ENCODE results near the gene ZEB2. TPM values are rescaled to one million over a fixed set of nuclear protein-coding genes. Genes with fewer than 3 reads are reported as not detected.

The ZEB2 gene
- total RNA-seq, 1 donor from 2014 or later = 111 TPM

DNA sequence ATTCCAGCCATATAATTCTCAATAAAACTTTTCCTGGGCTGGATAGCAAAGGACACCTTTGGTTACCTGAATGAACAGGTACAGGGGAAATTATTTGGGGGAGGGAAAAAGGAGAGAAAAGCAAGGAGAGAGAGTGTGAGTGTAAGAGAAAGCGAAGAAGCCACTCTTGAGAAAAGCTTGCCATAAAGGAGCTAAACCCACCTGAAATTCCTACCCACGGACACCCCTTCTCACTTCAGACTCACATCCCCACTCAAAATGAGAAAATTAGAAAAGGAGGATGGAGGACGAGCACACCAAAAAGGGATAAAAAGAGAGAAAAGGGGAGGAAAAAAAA is 354 bp downstream of the ZEB2 start:
- no peak for TF ChIP-seq CTCF (IDR thresholded peaks at IDR 0.05; ENCODE audit: unreplicated experiment)
- Mint-ChIP-seq H3K4me3 (no peak overlapping the region), H3K27me3 (ENCODE audit: low read depth) (no peaks in the 10 kb centered on the region), H3K27ac (no peak overlapping the region), H3K4me1 (peaks cover 43% of the 10 kb centered on the region), H3K9me3 (no peaks in the 10 kb centered on the region), H3K36me3 (peaks cover 2% of the 10 kb centered on the region)
- no peak for DNase-seq (ENCODE audit: low spot score in 2 of 2, unreplicated experiment in 2 of 2)

DNA sequence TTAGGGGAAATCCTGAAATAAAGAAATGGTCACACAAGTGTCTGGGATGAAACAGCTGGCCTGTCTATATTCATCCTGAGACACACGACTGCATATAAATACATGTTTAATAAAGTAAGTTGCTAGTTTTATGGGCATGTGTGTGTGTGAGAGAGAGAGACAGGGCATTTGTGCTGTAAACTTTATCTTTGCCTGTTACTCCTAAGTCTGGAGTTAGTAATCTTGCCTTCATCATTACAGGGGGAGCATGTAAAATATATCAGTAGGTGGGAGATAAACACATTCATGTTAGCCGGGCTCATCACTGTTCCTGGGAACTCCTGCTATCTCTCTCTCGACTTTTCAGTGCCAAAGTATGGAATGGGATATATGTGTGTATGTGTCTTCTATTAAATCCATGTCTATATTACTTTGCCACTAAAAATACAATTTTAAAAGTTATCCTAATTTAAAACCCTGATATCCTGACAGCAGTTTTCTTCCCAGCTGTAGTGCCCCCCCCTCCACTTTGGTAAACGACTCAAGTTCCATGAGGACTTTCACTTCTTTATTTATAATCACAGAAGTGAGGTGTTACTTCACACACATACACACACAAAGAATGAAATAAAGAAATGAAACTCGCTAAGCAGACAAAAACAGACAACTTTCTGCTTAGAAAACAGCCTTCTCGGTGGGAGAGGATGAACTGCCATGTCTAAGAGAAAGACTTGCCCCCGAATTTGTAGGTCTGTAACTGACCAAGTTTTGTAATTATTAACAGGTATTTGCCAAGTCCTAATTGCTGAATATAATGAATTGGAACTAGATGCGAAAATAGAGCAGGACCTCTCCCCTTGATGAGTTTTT is 947 bp downstream of the ZEB2 start:
- H3K36me3 Mint-ChIP-seq = peaks cover 2% of the 10 kb centered on the region
- no peaks in the 10 kb centered on the region for H3K27me3 Mint-ChIP-seq (ENCODE audit: low read depth)
- H3K4me1 Mint-ChIP-seq = peaks cover 48% of the 10 kb centered on the region
- no peak overlapping the region for H3K27ac Mint-ChIP-seq
- DNase-seq (ENCODE audit: low spot score in 2 of 2, unreplicated experiment in 2 of 2) = no peak
- H3K9me3 Mint-ChIP-seq = no peaks in the 10 kb centered on the region
- no peak overlapping the region for H3K4me3 Mint-ChIP-seq
- no peak for TF ChIP-seq CTCF (IDR thresholded peaks at IDR 0.05; ENCODE audit: unreplicated experiment)

GRCh38 chr2:144517866-144518747 is 1.8 kb downstream of the ZEB2 start:
- TF ChIP-seq CTCF (IDR thresholded peaks at IDR 0.05; ENCODE audit: unreplicated experiment) = no peak
- H3K9me3 Mint-ChIP-seq = no peaks in the 10 kb centered on the region
- H3K27ac Mint-ChIP-seq = no peak overlapping the region
- DNase-seq (ENCODE audit: low spot score in 2 of 2, unreplicated experiment in 2 of 2) = no peak
- H3K4me1 Mint-ChIP-seq = peaks cover 49% of the 10 kb centered on the region
- peaks cover 2% of the 10 kb centered on the region for H3K36me3 Mint-ChIP-seq
- H3K27me3 Mint-ChIP-seq (ENCODE audit: low read depth) = no peaks in the 10 kb centered on the region
- H3K4me3 Mint-ChIP-seq = no peak overlapping the region

DNA sequence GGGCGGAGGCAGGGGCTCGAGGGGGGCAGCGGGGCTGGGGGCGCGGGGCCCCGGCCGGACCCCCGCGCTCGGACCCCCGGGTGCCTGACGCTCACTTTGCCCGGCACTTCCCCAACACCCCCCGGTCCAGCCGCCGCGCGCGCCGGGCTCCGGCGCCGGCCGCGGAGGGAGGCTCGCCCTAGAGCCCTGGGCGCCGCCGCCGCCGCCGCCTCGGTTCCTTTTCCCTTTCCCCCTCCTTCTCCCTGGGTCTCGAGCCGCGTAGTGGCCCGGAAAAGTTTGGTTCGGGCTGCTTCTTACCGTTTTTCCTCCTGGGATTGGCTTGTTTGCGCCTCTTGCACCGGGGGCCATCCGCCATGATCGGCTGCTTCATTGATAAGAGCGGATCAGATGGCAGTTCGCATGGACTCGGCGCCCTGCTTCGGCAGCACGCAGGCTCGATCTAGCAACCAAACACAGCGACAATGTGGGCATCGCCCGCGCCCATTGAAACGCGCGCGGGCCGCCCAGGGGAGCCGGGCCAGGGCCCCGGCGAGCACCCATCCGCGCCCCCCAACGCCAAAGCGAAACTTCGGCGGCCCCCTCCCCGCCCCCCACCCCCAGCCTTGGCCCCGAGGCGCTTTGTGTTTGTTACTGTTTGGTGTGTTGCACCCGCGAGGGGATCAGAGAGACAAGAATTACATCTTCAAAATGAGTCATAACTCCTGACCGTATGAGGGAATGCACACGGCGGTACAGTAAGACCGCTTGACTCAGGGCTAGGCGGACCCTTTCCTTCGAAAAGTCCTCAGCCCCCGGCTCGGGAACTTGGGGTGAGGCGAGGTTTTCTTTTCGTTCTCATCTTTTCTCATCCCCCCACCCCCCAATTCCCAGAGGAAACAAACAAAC is 2.7 kb downstream of the ZEB2 start:
- H3K27me3 Mint-ChIP-seq (ENCODE audit: low read depth) = no peaks in the 10 kb centered on the region
- peaks cover 2% of the 10 kb centered on the region for H3K36me3 Mint-ChIP-seq
- DNase-seq (ENCODE audit: low spot score in 2 of 2, unreplicated experiment in 2 of 2) = peak in 1 of 2 experiments; percentile 60
- H3K4me3 Mint-ChIP-seq = no peak overlapping the region
- peak overlapping the region; percentile 100 for H3K27ac Mint-ChIP-seq
- H3K9me3 Mint-ChIP-seq = no peaks in the 10 kb centered on the region
- H3K4me1 Mint-ChIP-seq = peaks cover 49% of the 10 kb centered on the region
- TF ChIP-seq CTCF (IDR thresholded peaks at IDR 0.05; ENCODE audit: unreplicated experiment) = no peak

DNA sequence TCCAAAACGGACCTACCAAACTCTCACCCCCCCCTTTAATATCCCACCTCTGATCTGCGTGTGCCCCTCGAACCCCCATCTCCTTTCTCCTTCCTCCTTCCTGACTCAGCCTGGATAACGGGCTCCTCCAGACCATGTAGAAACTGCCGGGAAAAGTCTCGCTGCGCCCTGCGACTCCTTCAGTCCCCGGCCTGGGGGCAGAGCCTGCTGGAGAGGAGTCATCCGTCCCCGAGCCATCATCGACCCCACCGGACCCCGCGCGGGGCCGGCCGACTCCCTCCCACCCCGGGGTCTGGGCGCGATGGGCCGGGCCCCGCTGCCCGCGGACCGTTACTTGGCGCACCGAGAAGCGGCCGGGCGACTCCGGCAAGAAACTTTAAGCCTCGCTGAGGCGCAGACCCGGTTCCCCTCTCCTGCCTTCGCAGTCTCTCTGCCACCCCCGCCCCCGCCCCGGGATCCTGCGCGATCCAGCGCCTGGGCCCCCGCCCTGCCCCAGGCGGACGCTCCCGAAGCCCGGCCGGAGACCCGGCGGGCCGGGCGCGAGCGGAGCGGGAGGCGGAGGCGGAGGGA is 3.4 kb downstream of the ZEB2 start:
- DNase-seq (ENCODE audit: low spot score in 2 of 2, unreplicated experiment in 2 of 2) = no peak
- Mint-ChIP-seq H3K9me3 (no peaks in the 10 kb centered on the region), H3K4me1 (peaks cover 52% of the 10 kb centered on the region), H3K27me3 (ENCODE audit: low read depth) (no peaks in the 10 kb centered on the region), H3K27ac (peak overlapping the region; percentile 98), H3K36me3 (peaks cover 2% of the 10 kb centered on the region), H3K4me3 (peak overlapping the region; percentile 73)
- TF ChIP-seq CTCF (IDR thresholded peaks at IDR 0.05; ENCODE audit: unreplicated experiment) = no peak
